Fibroblast of skin of right biceps (primary cell): ENCODE measurements around the gene ATP2B3.

ENCODE experiments used
- DNase-seq: peaks from one replicate; pipeline ENCODE4 v3.0.0-alpha.2; 2013

Gene ATP2B3

DNA sequence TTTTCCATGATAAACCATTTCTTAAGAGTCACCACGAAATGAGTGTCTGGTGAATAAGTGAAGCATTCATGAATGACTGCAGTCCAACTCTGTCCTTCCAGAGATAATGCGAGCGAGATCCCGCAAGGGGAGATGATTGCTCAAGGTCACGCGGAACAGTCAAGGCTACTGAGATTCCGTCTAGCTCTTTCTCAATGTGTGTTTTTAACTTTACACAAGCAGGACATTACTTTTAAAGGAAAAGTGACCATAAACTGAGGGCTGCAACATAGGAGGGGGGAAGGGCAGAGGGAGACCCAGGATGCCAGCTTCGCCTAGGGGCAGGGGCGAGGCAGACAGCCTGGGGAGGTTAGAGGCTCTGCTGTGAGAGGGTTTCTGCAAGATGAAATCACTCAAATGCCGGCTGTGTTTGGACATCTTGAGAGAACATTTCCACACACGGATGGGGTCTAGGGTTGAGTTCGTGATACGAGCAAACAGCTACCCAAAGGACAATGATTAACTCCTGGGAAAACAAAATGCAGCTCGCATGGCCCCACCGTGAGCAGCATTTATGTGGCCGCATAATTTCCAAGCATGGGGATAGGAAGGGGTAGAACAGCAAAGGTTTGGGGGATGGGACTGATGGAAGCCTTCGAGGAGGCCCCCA is 105.3 kb downstream of the ATP2B3 start:
- no peak for DNase-seq

DNA sequence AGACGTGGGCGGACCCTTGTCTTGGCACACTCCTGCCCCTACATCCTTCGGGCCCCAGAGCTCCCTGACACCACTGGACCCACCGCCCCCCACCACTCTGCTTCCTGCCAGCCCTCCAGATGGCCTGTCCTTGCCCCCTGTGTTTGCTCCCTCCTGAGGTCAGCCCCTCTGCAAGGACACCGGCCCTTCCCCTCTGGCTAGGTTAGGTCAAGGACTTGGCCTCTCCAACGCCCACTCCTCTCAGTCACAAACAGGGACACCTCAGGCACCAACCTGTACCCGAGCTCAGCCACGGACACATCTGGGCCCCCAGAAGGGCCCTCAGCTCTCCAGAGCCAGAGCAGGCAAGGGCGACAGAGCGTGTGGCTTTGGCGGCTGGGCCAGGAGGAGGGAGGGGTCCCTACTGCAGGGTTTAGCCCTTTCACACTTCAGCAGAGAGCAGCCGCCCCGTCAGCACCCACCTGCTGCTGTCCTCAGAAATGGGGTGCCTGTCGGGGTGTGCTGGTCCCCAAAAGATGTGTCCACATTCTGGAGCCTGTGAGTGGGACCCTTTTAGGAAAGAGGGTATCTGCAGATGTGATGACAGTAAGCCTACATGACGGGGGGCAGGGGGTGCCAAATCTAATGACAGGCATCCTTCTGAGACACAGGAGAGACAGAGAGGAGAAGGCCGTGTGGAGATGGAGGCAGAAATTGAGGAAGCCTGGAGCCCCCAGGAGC is 106.0 kb downstream of the ATP2B3 start:
- no peak for DNase-seq

DNA sequence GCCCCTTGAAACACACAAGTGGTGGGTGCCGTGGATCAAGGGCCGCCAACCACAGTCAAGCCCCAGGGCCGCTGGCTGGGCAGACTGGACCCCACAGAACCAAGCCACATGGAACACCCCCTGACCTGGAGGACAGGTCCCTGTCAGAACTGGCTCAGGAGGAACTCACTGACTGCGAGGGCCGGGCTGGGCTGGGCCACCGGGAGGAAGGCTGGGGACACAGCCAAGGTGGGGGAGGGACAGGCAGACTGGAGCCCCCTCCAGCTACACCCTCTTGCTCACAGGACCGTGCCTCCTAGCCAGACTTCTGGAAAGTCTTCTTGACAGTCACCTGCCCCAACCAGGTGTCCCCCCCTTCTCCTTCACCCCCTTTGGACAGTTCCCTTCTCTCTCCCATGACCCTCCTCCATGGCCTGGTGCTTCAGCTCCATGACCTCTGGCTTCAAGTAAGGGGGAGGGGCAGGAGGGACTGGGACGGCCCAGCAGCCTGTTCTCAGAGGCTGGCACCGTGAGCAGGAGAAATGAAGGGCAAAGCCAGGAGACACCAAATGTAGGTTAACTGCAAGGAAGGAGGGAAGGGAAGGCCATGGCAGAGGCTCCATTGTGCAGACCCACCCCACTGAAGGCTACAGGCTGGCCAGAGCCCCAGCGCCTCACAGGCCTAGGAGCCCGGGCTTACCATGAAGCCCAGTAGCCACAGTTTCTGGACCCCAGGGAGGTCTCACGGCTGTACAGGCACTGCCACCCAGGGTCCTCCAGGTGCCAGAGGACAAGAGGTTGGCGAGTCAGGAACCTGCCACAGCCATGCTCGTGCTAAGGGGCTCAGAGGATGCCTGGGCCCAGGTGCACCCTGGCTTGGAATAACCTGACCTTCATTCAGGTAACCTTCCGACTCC is 107.0 kb downstream of the ATP2B3 start:
- DNase-seq, result no peak

DNA sequence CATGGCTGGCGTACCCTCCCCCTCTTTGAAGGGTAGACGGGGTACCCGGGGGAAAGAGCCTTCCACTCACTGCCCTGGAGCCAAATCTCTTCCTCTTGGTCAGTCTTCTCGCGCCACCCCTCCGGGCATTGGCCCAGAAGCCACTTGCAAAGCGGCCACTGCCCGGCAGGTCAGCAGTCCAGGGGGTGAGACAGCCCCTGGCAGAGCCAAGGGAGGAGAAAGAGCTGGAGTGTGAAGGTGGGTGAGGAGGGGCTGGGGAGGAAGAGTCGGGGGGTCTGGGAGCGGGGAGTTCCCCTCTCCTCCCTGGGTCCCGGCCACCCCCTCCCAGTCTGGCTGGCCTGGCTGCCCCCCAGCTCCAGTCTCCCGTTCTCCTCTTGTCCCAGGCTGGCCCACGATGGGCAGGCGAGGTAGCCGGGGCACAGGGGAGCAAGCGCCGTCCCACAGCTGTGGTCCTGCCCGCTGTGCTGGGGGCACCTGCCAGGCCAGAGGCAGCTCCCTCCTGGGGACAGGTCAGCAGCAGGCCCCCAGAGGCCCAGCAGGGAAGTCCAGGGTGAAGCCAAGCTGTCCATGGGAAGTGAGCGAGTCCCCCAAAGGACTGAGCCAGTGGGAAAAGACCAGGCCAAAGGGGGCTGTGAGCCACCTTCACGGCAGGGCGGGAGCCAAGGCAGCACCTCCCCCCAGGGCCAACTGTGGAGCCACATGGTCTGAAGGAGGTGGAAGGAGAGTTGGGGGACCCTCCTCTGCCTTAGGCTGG is 108.0 kb downstream of the ATP2B3 start:
- DNase-seq, result no peak

DNA sequence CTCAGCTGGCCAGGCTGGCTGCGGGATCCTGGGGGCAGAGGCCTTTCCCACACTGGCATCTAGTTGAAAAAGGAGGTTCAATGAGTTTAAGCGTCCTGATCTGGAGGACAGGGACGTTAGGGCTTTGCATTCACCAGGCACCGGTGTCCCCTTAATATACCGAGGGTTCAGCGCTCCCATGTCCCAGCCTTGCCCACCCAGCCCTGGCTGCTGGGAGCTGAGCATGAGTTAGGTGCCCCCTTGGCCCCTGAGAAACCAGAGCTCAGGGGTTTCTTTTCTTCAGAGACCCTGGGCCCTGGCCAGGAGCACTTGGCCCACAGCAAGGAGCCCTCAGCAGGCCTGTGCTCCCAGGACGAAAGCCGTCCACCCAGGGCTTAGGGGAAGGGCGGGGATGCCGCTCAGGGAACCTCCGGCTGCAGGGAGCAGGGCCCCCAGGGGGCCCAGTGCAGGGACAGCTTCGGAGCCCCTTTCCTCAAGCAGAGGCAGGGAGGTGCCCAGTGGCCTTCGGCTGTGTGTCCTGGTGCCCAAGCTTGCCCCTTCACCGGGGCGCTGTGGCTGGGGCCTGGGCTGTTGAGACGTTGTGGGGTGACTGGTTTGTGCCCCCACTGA is 108.7 kb downstream of the ATP2B3 start:
- DNase-seq, result no peak

DNA sequence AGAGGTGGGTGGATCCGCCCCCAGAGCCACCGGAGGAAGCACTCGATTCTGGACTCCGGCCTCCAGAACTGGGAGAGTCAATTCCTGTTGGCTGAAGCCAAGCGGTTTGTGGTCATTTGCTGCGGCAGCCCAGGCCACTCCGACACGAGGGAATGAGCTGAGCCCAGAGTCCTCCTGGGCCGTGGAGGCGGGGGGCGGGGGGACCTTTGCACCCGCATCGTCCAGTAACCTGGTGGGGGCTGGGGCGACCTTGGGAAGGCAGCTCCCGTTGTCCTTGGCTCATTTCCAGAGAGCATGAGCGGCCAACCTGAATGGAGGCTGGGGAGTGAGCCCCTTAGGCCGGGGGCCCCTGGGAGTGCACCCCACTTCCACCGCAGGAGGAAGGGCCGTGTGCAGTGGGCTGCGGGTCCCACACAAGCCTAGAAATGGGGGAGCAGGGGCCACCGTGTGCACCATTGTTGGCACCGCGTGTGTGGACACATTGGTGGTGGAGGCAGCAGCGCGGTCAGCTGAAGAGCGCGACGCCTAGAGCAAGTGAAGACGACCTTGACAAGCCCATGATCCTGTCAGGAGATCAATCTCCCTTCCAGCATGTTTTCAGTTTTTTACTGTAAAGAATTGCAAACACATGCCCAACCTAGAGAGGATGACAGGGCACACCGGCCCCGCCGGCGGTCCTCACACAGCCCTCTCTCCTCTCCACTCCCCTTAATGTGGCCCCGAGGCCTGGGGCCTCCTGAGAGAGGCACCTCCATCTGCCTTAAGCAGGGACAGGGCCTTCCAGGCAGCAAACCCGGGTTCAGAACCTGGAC is 109.6 kb downstream of the ATP2B3 start:
- no peak for DNase-seq

DNA sequence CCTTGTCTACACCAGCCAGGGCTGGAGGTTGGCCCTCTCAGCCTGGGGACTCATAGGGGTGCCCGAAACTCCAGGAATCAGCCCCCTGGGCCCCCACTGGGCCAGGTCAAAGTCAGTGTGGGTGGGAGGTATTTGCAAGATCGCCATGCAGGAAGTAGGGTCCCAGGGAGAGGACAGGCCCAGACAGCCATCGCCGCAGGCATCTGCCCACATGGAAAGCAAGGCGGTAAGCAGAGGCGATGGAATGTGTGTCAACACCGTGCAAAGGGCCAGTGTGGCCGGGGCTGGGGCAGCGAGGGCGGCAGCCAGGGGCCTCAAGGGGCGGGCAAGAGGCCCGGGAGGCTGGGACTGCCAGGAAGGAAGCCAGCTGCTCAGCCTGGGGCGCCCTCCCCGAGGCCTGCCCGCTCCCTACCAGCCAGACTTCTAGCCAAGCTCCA is 110.3 kb downstream of the ATP2B3 start:
- no peak for DNase-seq

DNA sequence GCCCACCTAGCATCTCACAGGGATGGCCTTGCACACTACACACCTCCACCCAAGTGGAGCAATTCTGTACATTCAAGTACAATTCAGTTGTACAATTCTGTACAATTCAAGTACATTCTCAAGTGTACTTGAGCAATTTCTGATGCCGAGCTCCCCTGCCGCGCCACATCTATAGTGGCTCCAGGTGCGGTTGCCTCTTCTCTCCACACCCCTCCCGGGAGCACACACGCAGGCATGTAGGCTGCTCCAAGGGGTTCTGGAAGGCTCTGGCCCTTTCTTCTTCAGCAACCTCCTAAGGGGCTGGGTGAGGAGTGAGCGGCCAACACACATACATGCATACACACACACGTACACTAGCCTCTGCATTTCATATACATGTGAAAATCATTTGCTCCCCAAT is 110.7 kb downstream of the ATP2B3 start:
- no peak for DNase-seq

DNA sequence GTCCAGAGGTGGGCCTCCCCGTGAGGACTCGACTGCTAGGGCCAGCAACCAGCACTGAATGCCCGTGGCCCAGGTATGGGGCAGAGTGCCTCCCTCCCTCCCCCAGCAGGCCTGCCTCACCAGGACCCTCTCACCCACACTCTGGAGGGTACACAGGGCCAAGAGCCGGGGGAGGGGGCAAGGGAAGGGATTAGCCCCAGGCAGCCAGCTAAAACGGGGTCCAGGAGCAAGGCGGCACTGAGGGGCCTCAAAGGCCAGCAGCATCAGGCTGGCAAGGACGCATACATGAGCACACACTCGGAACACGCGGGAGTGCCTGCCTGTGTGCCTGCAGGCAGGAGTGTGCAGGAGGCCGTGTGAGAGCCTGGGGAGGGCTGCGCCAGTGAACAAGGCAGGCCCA is 111.2 kb downstream of the ATP2B3 start:
- no peak for DNase-seq

DNA sequence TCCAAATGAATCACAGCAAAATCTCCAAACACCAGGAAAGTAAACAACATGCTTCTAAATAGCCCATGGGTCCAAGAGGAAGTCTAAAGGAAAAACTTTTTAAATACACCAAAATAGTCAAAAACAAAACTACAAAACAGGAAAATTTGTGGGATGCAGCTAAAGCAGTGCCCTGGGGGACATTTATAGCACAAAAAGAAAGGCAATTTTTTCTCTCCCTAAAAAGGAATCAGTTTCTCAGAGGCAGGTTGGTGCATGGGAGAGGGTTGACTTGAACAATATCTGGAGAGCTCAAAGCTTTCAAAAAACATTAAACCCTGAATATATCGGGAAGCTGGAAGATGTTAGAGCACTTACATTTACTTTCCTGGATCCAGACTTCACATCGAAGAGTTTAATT is 113.9 kb downstream of the ATP2B3 start:
- no peak for DNase-seq

DNA sequence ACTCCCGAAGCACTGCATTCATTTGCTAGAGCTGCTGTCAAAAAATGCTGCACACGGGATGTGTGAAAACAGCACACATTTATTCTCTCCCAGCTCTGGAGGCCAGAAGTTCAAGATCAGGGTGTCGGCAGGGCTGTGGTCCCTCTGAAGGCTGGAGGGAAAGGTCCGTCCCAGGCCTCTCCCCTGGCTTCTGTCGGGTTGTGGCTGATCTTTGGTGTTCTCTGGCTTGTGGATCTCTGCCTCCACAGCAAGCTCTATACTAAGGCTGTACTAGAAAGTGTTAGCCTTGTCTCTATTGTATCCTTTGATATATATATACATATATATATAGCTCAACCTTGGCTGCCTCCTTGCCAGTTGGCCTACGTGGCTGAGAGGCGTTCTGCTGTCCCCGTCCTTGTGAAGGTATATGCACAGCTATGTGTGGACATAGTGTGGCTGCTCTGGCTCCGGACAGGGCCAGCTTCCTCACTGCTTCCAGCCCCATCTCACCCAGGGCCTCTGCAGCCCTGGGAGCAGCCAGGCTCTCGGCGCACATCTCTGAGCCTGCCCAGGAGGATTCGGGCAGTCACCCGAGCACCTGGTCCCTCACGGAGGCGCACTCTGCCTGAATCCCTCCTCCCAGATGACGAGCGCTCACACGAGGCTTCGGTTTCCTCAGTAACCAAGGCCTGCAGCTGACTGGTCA is 114.6 kb downstream of the ATP2B3 start:
- no peak for DNase-seq
